Tibial nerve (tissue), 4 donors: ENCODE measurements around the gene CRYBG1. TPM values are rescaled to one million over a fixed set of nuclear protein-coding genes. Genes with fewer than 3 reads are reported as not detected.

ENCODE experiments used
- DNase-seq, 2 donors: peaks; one replicate each; pipeline ENCODE4 v3.0.0-alpha.2; 2019; ENCODE audit warnings: low spot score in 2 of 2
- H3K27ac ChIP-seq, 4 donors: fragments of 200-600 bp; sonication (generic) in 3 of 4; one replicate each; pipeline ENCODE4 v1.5.1; 2017 to 2019; ENCODE audit warnings: mild to moderate bottlenecking in 1 of 4
- H3K27me3 ChIP-seq, 2 donors: fragments of 200-600 bp; sonication (generic) in 1 of 2; one replicate each; pipeline versions ENCODE4 v1.5.1 to v1.6.0; 2017 to 2019
- H3K36me3 ChIP-seq, 3 donors: fragments of 200-600 bp; sonication (generic); one replicate each; pipeline ENCODE4 v1.5.1; 2018 to 2019
- H3K4me1 ChIP-seq, 4 donors: fragments of 200-600 bp; sonication (generic) in 3 of 4; one replicate each; pipeline ENCODE4 v1.5.1; 2017 to 2019
- H3K4me3 ChIP-seq, 4 donors: fragments of 200-600 bp; sonication (generic) in 3 of 4; one replicate each; pipeline ENCODE4 v1.5.1; 2017 to 2019; ENCODE audit warnings: mild to moderate bottlenecking in 1 of 4, moderate library complexity in 1 of 4
- H3K9me3 ChIP-seq, 4 donors: fragments of 200-600 bp; sonication (generic) in 3 of 4; one replicate each; pipeline ENCODE4 v1.5.1; 2017 to 2019
- EP300 ChIP-seq, 2 donors: sonication (generic); formaldehyde crosslinking; IDR thresholded peaks; one replicate each; pipeline ENCODE4 v1.6.1; 2017; ENCODE audit warnings: antibody characterized with exemption in 2 of 2, mild to moderate bottlenecking in 1 of 2
- POLR2A ChIP-seq, 2 donors: fragments of 450-650 bp; IDR thresholded peaks; one replicate each; pipeline ENCODE4 v1.6.1; 2017; ENCODE audit warnings: antibody characterized with exemption in 2 of 2, mild to moderate bottlenecking in 2 of 2, moderate library complexity in 2 of 2
- WGBS, 2 donors: methylation state at CpG; one replicate each; pipeline ENCODE4 v1.1.5; 2018; 5-methylcytosine and 5-hydroxymethylcytosine counted together
- total RNA-seq, 4 donors: library from RNA; depleted of rRNA; stranded (reverse); fragments of >200 nt; gene quantifications; one replicate each; pipeline ENCODE4 v1.1.0, GENCODE V29; 2016
- TF ChIP-seq, protein P1 (sequence below), 5 experiments: fragments of 200-600 bp in 3 of 5; fragments of 450-650 bp in 2 of 5; sonication (generic) in 3 of 5; IDR thresholded peaks; one replicate each; pipeline ENCODE4 v1.5.1; 2016 to 2019; ENCODE audit warnings: antibody characterized with exemption in 5 of 5, mild to moderate bottlenecking in 3 of 5, moderate library complexity in 2 of 5

The CRYBG1 gene
- total RNA-seq, 4 donors from 2014 or later: 5.9 to 15.3 (median 8.1) TPM

DNA sequence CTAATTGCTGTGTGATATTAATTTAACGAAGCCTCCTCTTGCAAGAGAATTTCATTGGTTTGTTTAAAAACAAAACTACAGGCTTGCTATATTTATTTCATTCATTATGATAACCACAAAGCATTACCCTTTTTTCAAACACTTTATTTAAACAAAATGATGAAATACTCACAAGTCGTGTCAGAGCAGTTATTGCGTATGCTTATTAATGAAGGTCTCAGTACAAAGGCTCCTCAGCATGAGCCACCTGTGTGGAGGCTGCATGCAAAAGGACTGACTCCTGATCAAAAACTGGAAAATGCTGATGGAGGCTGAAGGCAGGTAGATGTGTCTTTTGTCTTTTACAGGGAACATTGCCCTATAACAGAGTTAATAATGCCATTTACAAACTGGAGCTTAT, 130.5 kb downstream of the CRYBG1 start:
- H3K4me3 ChIP-seq: no peak overlapping the region
- H3K4me1 ChIP-seq: no peaks in the 10 kb centered on the region
- TF ChIP-seq, protein P1, sequence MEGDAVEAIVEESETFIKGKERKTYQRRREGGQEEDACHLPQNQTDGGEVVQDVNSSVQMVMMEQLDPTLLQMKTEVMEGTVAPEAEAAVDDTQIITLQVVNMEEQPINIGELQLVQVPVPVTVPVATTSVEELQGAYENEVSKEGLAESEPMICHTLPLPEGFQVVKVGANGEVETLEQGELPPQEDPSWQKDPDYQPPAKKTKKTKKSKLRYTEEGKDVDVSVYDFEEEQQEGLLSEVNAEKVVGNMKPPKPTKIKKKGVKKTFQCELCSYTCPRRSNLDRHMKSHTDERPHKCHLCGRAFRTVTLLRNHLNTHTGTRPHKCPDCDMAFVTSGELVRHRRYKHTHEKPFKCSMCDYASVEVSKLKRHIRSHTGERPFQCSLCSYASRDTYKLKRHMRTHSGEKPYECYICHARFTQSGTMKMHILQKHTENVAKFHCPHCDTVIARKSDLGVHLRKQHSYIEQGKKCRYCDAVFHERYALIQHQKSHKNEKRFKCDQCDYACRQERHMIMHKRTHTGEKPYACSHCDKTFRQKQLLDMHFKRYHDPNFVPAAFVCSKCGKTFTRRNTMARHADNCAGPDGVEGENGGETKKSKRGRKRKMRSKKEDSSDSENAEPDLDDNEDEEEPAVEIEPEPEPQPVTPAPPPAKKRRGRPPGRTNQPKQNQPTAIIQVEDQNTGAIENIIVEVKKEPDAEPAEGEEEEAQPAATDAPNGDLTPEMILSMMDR (IDR thresholded peaks at IDR 0.05): no peak
- TF ChIP-seq EP300 (IDR thresholded peaks at IDR 0.05) (no peak), POLR2A (IDR thresholded peaks at IDR 0.05) (no peak)
- no peaks in the 10 kb centered on the region for H3K36me3 ChIP-seq
- WGBS, 2 donors: 83 to 85% methylated on average over 3 of the region's 3 CpGs
- H3K27ac ChIP-seq: no peak overlapping the region
- peaks cover 0 to 4% (median 0%) of the 10 kb centered on the region in 4 donors for H3K9me3 ChIP-seq
- H3K27me3 ChIP-seq: no peaks in the 10 kb centered on the region
- DNase-seq: no peak

DNA sequence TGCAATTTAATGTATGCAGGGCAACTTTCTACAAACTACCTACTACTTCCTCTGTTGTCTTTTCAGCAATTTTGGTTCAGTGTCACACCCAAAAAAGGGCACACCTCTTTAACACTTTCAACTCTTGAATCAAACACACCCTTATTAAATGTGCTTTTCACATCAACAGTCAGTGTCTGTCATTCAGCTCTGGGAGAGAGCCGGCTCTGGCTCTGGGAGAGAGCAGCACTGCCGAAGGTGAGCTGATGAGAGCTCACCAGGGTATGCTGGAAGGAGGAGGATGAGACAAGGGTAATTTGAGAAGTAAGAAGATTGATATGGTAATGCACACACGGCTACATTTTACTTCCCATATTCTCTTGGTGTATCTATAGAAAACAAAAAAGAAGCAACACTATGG, 134.5 kb downstream of the CRYBG1 start:
- no peak for DNase-seq
- Histone ChIP-seq H3K4me1 (no peaks in the 10 kb centered on the region), H3K4me3 (no peak overlapping the region), H3K36me3 (no peaks in the 10 kb centered on the region), H3K27ac (no peak overlapping the region), H3K9me3 (no peaks in the 10 kb centered on the region), H3K27me3 (no peaks in the 10 kb centered on the region)
- 25 to 35% methylated on average over 3 of the region's 3 CpGs for WGBS, 2 donors
- TF ChIP-seq, protein P1 (IDR thresholded peaks at IDR 0.05): no peak

DNA sequence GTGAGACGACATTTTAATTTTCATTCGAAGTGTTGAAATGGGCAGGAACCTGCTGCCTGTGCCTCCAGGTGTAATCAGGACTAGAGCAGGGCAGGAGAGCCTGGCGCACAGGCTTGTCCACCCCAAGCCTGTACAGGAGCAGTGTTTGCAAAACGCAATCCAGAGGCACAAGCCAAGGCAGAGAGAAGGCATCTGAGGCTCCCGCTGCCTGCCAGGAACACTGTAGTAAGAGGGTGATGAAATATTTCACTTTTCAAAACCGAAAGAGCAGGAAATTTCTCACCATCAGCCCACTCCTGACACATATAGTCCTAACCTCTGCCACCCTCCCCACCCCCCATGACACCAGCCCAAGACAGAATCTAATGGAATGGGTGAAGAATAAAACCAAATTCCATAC, 136.3 kb downstream of the CRYBG1 start:
- H3K4me3 ChIP-seq: no peak overlapping the region

DNA sequence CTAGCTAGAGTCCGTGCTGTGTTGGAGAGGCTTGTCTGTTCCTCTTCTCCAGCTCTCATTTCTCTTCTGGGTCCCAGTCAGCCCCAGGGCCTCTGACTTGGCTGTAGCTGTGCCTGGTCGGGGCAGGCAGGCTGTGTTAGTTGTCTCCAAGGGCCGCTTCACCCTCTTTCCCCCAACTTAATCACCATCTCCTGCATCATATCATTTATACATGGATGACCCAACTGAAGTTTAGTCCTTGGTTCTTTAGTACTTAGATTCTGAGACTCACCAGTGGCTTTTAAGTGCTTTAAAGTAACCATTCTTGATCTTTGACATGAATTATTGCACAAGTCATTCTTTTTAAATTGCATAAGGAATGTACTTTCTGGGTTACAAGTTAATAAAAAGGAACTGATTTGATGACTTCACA, 141.4 kb downstream of the CRYBG1 start:
- Histone ChIP-seq H3K4me3 (no peak overlapping the region), H3K4me1 (no peaks in the 10 kb centered on the region), H3K27me3 (no peaks in the 10 kb centered on the region), H3K9me3 (no peaks in the 10 kb centered on the region), H3K36me3 (no peaks in the 10 kb centered on the region), H3K27ac (no peak overlapping the region)
- WGBS, 2 donors: 63 to 79% methylated on average over 3 of the region's 3 CpGs
- DNase-seq: no peak
- TF ChIP-seq, protein P1 (IDR thresholded peaks at IDR 0.05): no peak
- TF ChIP-seq POLR2A (IDR thresholded peaks at IDR 0.05): no peak
- no peak for TF ChIP-seq EP300 (IDR thresholded peaks at IDR 0.05)

More for the DNA sequence above, 136.3 kb downstream of the CRYBG1 start:
- Histone ChIP-seq H3K4me1 (no peaks in the 10 kb centered on the region), H3K27me3 (no peaks in the 10 kb centered on the region), H3K27ac (no peak overlapping the region), H3K36me3 (no peaks in the 10 kb centered on the region), H3K9me3 (no peaks in the 10 kb centered on the region)
- TF ChIP-seq EP300 (IDR thresholded peaks at IDR 0.05): no peak
- no peak for TF ChIP-seq POLR2A (IDR thresholded peaks at IDR 0.05)
- TF ChIP-seq, protein P1 (IDR thresholded peaks at IDR 0.05): no peak
- no peak for DNase-seq
- 80 to 89% methylated on average over 6 of the region's 6 CpGs for WGBS, 2 donors

DNA sequence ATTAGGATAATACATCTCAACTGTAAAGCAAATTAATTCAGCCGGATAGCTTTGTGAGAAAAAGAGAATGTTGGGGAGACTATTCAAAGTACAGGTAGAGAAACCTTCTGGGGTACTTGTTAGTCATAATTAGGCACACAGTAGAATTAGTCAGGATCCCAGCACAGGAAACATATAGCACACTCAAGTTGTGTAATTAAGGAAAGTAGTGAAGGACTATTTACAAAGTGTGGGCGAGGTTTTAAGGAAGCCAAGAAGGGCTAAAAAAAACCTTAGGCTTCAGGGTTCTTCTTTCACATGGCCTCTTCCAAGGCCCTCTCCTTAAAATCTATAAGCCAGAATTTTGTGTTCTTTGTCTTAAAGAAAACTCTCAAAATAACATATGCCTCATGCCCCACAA, 142.0 kb downstream of the CRYBG1 start:
- Histone ChIP-seq H3K36me3 (no peaks in the 10 kb centered on the region), H3K4me3 (no peak overlapping the region), H3K27ac (no peak overlapping the region), H3K9me3 (no peaks in the 10 kb centered on the region), H3K4me1 (no peaks in the 10 kb centered on the region), H3K27me3 (no peaks in the 10 kb centered on the region)
- 84% methylated on average over 2 of the region's 2 CpGs for WGBS, 2 donors
- DNase-seq: no peak
- TF ChIP-seq, protein P1 (IDR thresholded peaks at IDR 0.05): no peak
- TF ChIP-seq POLR2A (IDR thresholded peaks at IDR 0.05) (no peak), EP300 (IDR thresholded peaks at IDR 0.05) (no peak)
